Fibroblast of pulmonary artery (primary cell): ENCODE measurements around the gene ARHGEF12.

Source experiments
- DNase-seq: peaks from one replicate; pipeline ENCODE4 v3.0.0-alpha.2; 2010; ENCODE audit warnings: low read depth
- H3K4me3 ChIP-seq: replicated peaks from 2 replicates; pipeline ENCODE4 v1.5.1; 2011; ENCODE audit warnings: low read depth, mild to moderate bottlenecking, control low read depth, low read length, moderate library complexity
- CTCF ChIP-seq: IDR thresholded peaks from 2 replicates; pipeline ENCODE4 v1.5.1; 2011; ENCODE audit warnings: mild to moderate bottlenecking, control low read depth, low read length, inconsistent platforms; ENCODE audit errors: missing control alignments

ARHGEF12 gene

GRCh38 chr11:120410622-120411380 lies 74.6 kb downstream of the ARHGEF12 start:
- H3K4me3 ChIP-seq: no peak overlapping the region
- TF ChIP-seq CTCF: no peak
- no peak for DNase-seq

- no peak for TF ChIP-seq CTCF
- DNase-seq: peak; percentile 39
- no peak overlapping the region for H3K4me3 ChIP-seq
These were observed 77.3 kb downstream of the ARHGEF12 start for GRCh38 chr11:120413480-120413879.

GRCh38 chr11:120420572-120420971 lies 84.4 kb downstream of the ARHGEF12 start:
- peak; percentile 37 for DNase-seq
- no peak overlapping the region for H3K4me3 ChIP-seq
- TF ChIP-seq CTCF: no peak

- DNase-seq: no peak
- no peak for TF ChIP-seq CTCF
These were observed 88.2 kb downstream of the ARHGEF12 start for GRCh38 chr11:120424185-120424969.

GRCh38 chr11:120424970-120425332 lies 88.7 kb downstream of the ARHGEF12 start:
- no peak for TF ChIP-seq CTCF
- no peak for DNase-seq

More at GRCh38 chr11:120424185-120424969, 88.2 kb downstream of the ARHGEF12 start:
- no peak overlapping the region for H3K4me3 ChIP-seq

GRCh38 chr11:120425527-120425926 lies 89.3 kb downstream of the ARHGEF12 start:
- TF ChIP-seq CTCF: no peak

More at GRCh38 chr11:120424970-120425332, 88.7 kb downstream of the ARHGEF12 start:
- no peak overlapping the region for H3K4me3 ChIP-seq

More at GRCh38 chr11:120425527-120425926, 89.3 kb downstream of the ARHGEF12 start:
- no peak for DNase-seq
- H3K4me3 ChIP-seq: no peak overlapping the region
